Measurements from ENCODE around the gene CHMP2A.
A peak's percentile ranks its signal among the peaks of the same experiment; 100 is the strongest.

CHMP2A gene

DNA sequence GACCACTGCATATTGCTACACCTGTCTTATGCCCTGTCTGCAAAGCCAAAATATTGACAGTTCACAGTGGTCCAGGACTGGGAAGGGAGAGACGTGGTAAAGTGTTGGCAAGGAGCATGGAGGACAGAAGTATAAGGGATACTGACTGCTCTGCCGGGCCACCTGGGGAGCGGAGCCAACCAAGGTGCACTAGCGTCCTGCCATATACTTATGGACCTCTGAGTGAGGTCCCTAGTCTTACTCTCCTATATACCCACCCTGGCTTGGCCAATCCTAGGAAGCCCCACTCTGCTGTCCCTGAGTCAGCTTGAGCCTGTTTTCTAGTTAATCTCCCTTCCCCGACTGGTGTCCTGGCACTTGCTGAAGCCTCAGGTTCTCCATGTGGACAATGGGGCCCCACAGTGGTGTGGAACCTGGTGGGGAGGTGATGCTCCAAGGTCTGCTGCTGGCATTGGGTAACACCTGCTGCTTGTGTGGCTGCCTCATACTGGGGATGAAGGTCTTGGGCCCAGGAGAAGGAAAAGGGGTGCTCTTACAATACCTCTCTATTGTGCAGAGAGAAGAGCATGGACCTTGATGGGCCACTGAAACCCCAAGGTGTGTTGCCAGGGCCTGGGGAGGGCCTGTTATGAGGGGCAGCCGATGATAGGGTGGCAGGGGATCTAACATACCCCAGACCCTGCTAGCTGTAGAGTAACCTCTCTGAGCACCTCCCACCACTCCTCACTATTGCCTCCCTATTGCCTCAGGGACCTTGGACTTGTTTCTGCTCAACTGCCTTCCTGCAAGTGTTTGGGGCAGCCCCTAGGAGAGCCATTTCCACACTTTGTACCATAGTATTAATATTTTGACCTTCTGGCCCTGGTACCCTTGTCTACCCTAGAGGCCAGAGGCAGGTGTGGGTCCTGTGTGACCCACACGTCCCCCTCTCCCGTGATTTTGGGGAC lies 17.8 kb downstream of the CHMP2A start:
- no peak for DNase-seq

- DNase-seq, result no peak
These were observed 19.0 kb downstream of the CHMP2A start for GRCh38 chr19:58535857-58536256.

GRCh38 chr19:58531034-58531840 lies 23.7 kb downstream of the CHMP2A start:
- DNase-seq, result no peak

DNA sequence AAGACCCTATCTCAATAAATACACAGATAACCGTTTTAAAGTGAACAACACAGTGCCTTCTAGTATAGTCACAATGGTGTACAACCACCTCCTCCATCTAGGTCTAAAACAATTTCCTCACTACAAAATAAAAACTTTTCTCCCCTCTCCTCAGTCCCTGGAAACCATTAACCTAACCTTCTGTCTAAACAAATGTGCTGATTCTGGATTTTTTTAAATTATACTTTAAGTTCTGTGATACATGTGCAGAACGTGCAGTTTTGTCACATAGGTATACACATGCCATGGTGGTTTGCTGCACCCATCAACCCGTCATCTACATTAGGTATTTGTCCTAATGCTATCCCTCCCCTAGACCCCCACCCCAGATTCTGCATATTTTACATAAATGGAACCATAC lies 25.5 kb downstream of the CHMP2A start:
- no peak for DNase-seq

- no peak for DNase-seq
These were observed 32.2 kb downstream of the CHMP2A start for GRCh38 chr19:58522709-58523108.

DNA sequence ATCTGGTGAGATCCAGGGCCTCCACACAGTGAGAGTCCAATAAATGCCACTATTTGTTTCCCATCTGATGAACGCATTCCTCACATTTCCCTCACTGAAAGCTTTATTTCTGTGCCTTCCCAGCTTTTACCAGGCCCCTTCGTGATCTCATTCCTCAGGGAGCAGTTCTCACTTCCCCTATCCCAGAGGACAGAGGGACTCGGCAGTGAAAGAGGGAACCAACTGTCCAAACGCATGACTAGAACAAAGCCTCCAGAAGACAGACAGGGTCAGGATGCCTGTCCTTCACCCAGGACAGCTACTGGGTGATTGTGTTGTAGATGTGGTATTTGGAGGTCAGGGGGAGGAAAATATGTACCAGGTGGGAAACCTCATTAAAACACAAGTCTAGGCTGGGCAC lies 33.3 kb downstream of the CHMP2A start:
- no peak for DNase-seq

DNA sequence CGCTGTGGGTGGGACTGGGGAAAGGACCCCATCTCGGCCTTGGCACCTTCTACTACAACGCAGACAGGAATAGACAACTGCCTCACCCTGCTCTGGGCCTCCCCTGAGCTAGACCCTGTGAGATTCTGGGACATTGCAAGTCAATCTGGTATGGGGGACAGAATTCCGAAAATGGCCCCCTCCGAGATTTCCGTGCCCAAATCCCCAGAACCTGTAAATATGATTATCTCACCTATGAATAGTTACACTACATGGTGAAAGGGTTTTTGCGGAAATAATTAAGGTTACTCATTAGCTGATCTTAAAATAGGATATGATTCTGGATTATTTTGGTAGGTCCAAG lies 34.7 kb downstream of the CHMP2A start:
- no peak for DNase-seq

- peak; percentile 97 for DNase-seq
These were observed 35.3 kb downstream of the CHMP2A start, which contains the start of gene ZBTB45 for GRCh38 chr19:58519355-58520256. Gene ZBTB45 (minus strand): TSS chr19:58519810. CDS start chr19:58517673, 2,137 bp downstream.

- peak; percentile 83 for DNase-seq
These were observed 35.9 kb downstream of the CHMP2A start for GRCh38 chr19:58519087-58519354.

GRCh38 chr19:58518256-58519086 lies 36.4 kb downstream of the CHMP2A start:
- DNase-seq, result no peak

GRCh38 chr19:58516964-58517833 lies 37.7 kb downstream of the CHMP2A start:
- DNase-seq, result no peak

- DNase-seq, result no peak
These were observed 38.6 kb downstream of the CHMP2A start for GRCh38 chr19:58516246-58516836.

DNA sequence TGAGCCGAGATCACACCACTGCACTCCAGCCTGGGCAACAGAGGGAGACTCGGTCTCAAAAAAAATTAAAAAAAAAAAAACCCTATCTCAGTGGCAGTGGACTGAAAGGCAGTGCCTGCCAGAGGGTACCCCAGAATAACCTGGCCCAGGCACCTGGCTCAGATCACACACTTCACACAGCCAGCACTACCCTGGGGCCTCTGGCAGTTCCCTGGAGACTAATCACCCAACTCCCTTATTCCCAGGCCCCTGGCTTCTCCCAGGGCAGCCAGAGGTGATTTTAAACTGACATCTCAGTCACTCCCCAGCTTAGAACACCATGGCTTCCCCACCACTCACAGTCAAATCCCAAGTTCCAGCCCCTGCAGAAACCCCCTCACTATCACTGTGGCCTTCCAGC lies 39.6 kb downstream of the CHMP2A start:
- DNase-seq, result no peak

GRCh38 chr19:58514564-58515022 lies 40.3 kb downstream of the CHMP2A start:
- DNase-seq, result no peak

DNA sequence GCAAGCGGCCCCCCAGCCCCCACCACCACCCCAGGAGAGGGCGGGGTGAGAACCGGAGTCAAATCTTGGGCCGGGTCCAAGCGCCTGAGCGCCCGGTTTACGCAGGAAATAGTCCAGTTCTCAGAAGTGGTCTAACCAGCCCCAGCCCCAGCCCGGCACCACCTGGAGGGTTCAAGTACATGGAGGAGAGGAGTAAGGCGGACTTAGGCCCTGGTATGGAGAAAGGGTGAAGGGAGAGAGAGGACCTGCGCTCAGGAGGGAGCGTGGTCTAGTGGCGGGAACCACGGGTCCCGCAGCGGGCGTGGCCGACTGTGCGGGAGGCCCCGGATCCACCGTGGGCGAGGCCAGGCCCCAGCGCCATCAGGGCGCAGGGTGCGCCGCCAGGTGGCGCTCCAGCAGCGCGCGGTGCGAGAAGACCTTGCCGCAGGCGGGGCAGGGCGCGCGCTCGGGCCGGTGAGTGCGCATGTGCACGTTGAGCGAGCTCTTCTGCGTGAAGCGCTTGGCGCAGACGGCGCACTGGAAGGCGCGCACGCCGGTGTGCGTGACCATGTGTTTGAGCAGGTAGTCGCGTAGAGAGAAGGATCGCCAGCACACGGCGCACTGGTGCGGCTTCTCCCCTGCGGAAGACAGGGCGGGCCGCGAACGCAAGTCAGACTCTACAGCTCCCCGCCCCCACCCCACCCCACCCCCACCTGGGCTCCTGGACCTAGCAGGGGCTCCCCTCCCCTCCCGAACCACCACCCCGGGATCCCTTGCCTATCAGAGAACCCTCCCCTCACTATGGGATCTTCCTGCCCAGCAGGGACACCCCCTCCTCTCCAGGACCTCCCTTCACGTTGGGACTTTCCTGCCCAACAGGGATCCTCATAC lies 41.0 kb downstream of the CHMP2A start:
- DNase-seq, result peak; percentile 87

GRCh38 chr19:58513213-58513693 lies 41.7 kb downstream of the CHMP2A start:
- DNase-seq, result no peak

DNA sequence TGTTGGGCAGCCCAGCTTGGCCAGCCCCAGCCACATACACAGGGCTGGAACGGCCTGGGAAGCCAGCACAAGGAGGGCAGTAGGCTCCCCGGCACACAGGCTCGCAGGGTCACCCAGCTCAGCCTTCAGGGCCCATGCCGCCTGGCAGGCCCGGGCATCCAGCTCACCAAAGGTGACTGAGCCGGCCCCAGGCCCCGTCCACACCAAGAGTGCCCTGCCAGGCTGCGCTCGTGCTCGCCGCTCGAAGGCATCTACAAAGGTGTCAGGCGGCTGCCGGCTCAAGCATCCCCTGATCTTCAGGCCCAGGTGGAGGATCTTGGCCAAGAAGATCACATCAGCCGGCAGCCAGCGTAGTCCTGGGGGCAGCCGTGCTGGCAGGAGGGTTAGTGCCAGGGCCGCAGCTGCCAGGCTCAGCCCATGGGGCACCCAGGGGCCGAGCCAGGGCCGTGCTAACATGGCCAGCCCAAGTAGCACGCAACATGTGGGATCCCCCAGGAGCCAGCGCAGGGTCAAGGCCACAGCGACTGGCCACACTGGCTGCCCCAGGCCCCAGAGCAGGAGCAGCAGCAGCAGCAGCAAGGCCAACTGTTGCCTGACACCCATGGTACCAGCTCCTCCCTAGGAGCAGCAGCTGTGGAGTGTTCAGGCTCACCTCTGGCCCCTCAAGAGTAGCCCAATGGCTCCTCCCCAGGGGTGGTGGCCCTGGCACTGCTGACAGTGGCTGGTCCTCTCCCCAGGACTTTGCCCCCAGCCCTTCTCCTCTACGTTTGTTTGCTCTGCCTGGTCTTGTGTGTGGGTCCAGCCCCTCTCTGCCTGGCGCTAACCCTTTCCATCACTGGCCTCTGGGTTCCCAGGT lies 43.3 kb downstream of the CHMP2A start, which contains the start of gene SLC27A5:
TSS of gene SLC27A5 (minus strand) at position 640 of the 856 bp plus-strand sequence. CDS start at position 603, 37 bp downstream.
- no peak for DNase-seq

All from RPMI8226 (cell line).